GM21529 (cell line): Measurements from ENCODE around the gene PTPRH.

Source experiments
- ATAC-seq: cut with Tn5 transposase; IDR thresholded peaks from one replicate; pipeline ENCODE4 v1.9.1; 2021; ENCODE audit not compliant: unreplicated experiment

The PTPRH gene

GRCh38 chr19:55246462-55247451 is 37.5 kb upstream of the PTPRH start:
- ATAC-seq = no peak

GRCh38 chr19:55245236-55245904 is 36.1 kb upstream of the PTPRH start:
- no peak for ATAC-seq

GRCh38 chr19:55244004-55244680 is 34.8 kb upstream of the PTPRH start:
- ATAC-seq = no peak

- no peak for ATAC-seq
Measured at GRCh38 chr19:55242517-55242916, 33.2 kb upstream of the PTPRH start.

- ATAC-seq = no peak
Measured at GRCh38 chr19:55241935-55242464, 32.7 kb upstream of the PTPRH start.

GRCh38 chr19:55241143-55241934 is 32.0 kb upstream of the PTPRH start:
- ATAC-seq = no peak

- ATAC-seq = no peak
Measured at GRCh38 chr19:55240713-55241020, 31.4 kb upstream of the PTPRH start.

GRCh38 chr19:55239004-55239403 is 29.7 kb upstream of the PTPRH start:
- no peak for ATAC-seq

GRCh38 chr19:55238030-55238429 is 28.7 kb upstream of the PTPRH start:
- ATAC-seq = no peak

GRCh38 chr19:55232986-55233385 is 23.7 kb upstream of the PTPRH start:
- no peak for ATAC-seq

GRCh38 chr19:55232286-55232602 is 22.9 kb upstream of the PTPRH start:
- ATAC-seq = no peak

GRCh38 chr19:55231391-55232285 is 22.3 kb upstream of the PTPRH start:
- ATAC-seq = no peak

GRCh38 chr19:55230780-55231179 is 21.5 kb upstream of the PTPRH start:
- no peak for ATAC-seq

GRCh38 chr19:55230329-55230728 is 21.0 kb upstream of the PTPRH start:
- no peak for ATAC-seq

GRCh38 chr19:55229789-55230182 is 20.5 kb upstream of the PTPRH start:
- ATAC-seq = no peak

- ATAC-seq = no peak
Measured at GRCh38 chr19:55229145-55229788, 20.0 kb upstream of the PTPRH start.

GRCh38 chr19:55228403-55229031 is 19.2 kb upstream of the PTPRH start, which contains the start of gene TMEM86B:
Gene TMEM86B (minus strand): TSS chr19:55228763. CDS start chr19:55228741, 22 bp downstream.
- no peak for ATAC-seq

- ATAC-seq = no peak
Measured at GRCh38 chr19:55228015-55228391, 18.7 kb upstream of the PTPRH start.
